Activated naive CD8-positive, alpha-beta T cell treated with anti-CD3 and anti-CD28 coated beads for 36 hours (primary cell): ENCODE results near the gene FLII. TPM values are rescaled to one million over a fixed set of nuclear protein-coding genes. Genes with fewer than 3 reads are reported as not detected.
A peak's percentile ranks its signal among the peaks of the same experiment; 100 is the strongest.

ENCODE experiments used
- DNase-seq: peaks from one replicate; pipeline ENCODE4 v3.0.0; 2021
- H3K27ac Mint-ChIP-seq: one replicate; pipeline ENCODE4 v1.8.0; 2022; ENCODE audit warnings: mild to moderate bottlenecking, moderate library complexity, mixed read lengths
- H3K27me3 Mint-ChIP-seq: one replicate; pipeline ENCODE4 v1.8.0; 2022; ENCODE audit warnings: mild to moderate bottlenecking, mixed read lengths
- H3K36me3 Mint-ChIP-seq: one replicate; pipeline ENCODE4 v1.8.0; 2021; ENCODE audit warnings: mild to moderate bottlenecking, mixed read lengths
- H3K4me1 Mint-ChIP-seq: one replicate; pipeline ENCODE4 v1.8.0; 2021; ENCODE audit warnings: mixed read lengths
- H3K4me3 Mint-ChIP-seq: one replicate; pipeline ENCODE4 v1.8.0; 2022; ENCODE audit warnings: mild to moderate bottlenecking, moderate library complexity, mixed read lengths
- H3K9me3 Mint-ChIP-seq: one replicate; pipeline ENCODE4 v1.8.0; 2022; ENCODE audit warnings: mixed read lengths
- total RNA-seq, 2 experiments: library from RNA; stranded (reverse); gene quantifications; one replicate each; pipeline ENCODE4 v1.2.3, GENCODE V29; 2021

FLII gene
- total RNA-seq, 2 experiments from 2014 or later, result 237 to 242 TPM

DNA sequence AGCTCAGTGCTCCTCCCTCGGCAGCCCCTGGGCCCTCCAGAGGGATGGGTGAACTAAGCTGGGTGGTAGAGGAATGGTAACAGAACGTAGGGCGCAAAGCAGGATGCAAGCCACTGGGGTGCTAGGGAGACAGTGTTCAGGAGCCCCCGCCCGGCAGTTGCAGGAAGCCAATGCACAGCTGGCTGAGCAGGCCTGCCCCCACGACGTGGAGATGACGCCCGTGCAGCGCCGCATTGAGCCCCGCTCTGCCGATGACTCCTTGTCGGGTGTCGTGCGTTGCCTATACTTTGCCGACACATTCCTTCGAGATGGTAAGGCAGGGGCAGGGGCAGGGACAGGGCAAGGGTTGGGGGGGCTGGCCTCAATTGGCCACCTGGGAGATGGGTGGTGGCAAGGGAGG, 20.2 kb downstream of the FLII start:
- Mint-ChIP-seq H3K4me3 (no peak overlapping the region), H3K27ac (no peak overlapping the region), H3K4me1 (peaks cover 8% of the 10 kb centered on the region), H3K9me3 (no peaks in the 10 kb centered on the region), H3K36me3 (peaks cover 6% of the 10 kb centered on the region), H3K27me3 (no peaks in the 10 kb centered on the region)
- no peak for DNase-seq

DNA sequence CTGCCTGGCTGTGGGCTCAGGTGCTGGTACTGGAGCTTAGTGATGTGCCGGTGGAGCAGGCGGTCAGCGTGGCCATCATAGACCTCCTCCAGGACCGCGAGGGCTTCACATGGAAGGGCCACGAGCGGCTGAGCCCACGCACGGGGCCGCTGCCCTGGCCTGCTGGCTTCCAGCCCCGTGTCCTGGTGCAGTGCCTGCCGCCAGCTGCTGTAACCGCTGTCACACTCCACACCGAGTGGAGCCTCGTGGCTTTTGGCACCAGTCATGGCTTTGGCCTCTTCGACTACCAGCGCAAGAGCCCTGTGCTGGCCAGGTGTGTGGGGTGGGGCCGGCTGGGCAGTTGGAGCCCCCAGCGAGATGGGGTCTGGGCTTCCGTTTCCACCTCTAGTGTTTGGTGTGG, 21.1 kb downstream of the FLII start:
- H3K4me1 Mint-ChIP-seq, result peaks cover 8% of the 10 kb centered on the region
- H3K36me3 Mint-ChIP-seq, result peaks cover 6% of the 10 kb centered on the region
- no peak for DNase-seq
- no peaks in the 10 kb centered on the region for H3K9me3 Mint-ChIP-seq
- no peaks in the 10 kb centered on the region for H3K27me3 Mint-ChIP-seq
- no peak overlapping the region for H3K4me3 Mint-ChIP-seq
- no peak overlapping the region for H3K27ac Mint-ChIP-seq

DNA sequence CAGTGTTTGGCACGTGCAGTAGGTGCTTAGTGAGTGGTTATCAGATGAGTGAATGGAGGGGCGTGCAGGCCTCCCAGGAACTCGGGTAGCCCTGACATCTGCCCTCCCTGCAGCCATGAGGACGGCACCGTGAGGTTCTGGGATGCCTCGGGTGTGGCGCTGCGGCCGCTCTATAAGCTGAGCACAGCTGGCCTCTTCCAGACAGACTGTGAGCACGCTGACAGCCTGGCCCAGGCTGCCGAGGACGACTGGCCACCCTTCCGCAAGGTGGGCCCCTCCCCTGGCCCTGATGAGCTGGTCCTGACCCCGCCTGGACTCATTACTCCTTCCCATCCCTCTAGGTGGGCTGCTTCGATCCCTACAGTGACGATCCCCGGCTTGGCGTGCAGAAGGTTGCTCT, 22.0 kb downstream of the FLII start:
- H3K27ac Mint-ChIP-seq, result no peak overlapping the region
- H3K27me3 Mint-ChIP-seq, result no peaks in the 10 kb centered on the region
- H3K4me1 Mint-ChIP-seq, result peaks cover 8% of the 10 kb centered on the region
- no peaks in the 10 kb centered on the region for H3K9me3 Mint-ChIP-seq
- no peak overlapping the region for H3K4me3 Mint-ChIP-seq
- peaks cover 6% of the 10 kb centered on the region for H3K36me3 Mint-ChIP-seq
- DNase-seq, result no peak

DNA sequence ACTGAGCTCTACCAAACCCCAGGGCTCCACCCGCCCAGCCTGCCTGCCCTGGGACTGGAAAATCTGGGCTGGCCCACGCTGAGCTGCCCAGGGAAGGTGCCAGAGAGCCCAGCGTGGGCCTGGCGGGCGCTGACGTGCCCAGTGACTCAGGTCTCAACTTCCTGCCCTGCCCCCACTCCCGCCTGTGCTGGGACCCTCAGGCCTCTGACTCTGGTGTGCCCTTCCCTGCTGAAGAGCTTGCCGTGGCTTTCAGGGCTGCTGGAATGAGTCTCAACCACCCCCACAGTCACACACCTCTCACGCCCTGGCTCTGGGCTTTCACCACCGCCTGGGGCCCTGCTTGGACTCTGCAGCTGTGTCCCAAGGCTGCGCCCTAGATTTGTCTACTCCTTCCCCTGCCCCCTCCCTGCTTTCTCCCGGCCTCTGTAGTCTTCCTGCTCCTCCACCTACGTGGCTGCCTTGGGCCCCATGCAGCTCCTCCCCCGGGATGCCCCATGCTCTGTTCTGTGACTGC, 22.7 kb downstream of the FLII start:
- DNase-seq, result peak; percentile 46

DNA sequence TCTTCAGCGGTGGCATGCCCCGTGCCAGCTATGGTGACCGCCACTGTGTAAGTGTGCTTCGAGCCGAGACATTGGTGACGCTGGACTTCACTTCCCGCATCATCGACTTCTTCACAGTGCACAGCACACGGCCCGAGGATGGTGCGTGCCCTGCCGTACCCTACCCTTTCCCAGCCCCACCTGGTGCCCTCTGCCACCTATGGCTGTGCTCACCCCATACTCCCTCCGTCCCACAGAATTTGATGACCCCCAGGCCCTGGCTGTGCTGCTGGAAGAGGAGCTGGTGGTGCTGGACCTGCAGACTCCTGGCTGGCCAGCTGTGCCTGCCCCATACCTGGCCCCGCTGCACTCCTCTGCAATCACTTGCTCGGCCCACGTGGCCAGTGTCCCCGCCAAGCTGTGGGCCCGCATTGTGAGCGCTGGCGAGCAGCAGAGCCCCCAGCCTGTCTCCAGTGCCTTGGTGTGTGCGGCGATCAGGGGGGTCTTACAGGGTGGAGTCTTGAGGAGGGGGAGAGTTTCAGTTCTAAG, 23.6 kb downstream of the FLII start:
- Mint-ChIP-seq H3K9me3 (no peaks in the 10 kb centered on the region), H3K4me1 (peaks cover 8% of the 10 kb centered on the region), H3K4me3 (no peak overlapping the region), H3K36me3 (peaks cover 6% of the 10 kb centered on the region), H3K27ac (no peak overlapping the region), H3K27me3 (no peaks in the 10 kb centered on the region)
- DNase-seq, result no peak

More for the DNA sequence above, 22.7 kb downstream of the FLII start:
- Mint-ChIP-seq H3K27ac (peak overlapping the region; percentile 63), H3K27me3 (no peaks in the 10 kb centered on the region), H3K4me1 (peaks cover 8% of the 10 kb centered on the region), H3K4me3 (no peak overlapping the region), H3K36me3 (peaks cover 6% of the 10 kb centered on the region), H3K9me3 (no peaks in the 10 kb centered on the region)

DNA sequence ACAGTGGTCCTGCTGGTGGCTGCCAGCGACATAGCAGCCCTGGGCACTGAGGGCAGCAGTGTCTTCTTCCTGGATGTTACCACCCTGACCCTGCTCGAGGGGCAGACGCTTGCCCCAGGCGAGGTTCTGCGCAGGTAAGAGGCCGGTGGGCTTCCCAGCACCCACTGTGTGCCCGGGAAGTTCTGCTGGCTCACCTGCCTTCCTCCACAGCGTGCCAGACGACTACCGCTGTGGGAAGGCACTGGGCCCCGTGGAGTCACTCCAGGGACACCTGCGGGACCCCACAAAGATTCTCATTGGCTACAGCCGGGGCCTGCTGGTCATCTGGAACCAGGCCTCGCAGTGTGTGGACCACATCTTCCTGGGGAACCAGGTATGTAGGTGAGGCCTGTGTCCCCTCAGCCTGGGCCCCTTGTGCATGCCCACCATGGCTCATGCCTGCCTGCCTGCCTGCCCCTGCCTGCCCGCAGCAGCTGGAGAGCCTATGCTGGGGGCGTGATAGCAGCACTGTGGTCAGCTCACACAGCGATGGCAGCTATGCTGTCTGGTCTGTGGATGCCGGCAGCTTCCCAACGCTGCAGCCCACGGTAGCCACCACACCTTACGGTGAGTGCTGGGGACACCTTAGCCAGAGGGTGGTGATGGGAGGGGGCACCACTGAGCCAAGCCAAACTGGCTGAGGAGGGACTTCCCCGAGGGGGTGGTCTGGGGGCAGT, 24.6 kb downstream of the FLII start:
- H3K36me3 Mint-ChIP-seq, result peaks cover 6% of the 10 kb centered on the region
- DNase-seq, result no peak
- peaks cover 8% of the 10 kb centered on the region for H3K4me1 Mint-ChIP-seq
- H3K4me3 Mint-ChIP-seq, result no peak overlapping the region
- no peak overlapping the region for H3K27ac Mint-ChIP-seq
- H3K9me3 Mint-ChIP-seq, result no peaks in the 10 kb centered on the region
- no peaks in the 10 kb centered on the region for H3K27me3 Mint-ChIP-seq

DNA sequence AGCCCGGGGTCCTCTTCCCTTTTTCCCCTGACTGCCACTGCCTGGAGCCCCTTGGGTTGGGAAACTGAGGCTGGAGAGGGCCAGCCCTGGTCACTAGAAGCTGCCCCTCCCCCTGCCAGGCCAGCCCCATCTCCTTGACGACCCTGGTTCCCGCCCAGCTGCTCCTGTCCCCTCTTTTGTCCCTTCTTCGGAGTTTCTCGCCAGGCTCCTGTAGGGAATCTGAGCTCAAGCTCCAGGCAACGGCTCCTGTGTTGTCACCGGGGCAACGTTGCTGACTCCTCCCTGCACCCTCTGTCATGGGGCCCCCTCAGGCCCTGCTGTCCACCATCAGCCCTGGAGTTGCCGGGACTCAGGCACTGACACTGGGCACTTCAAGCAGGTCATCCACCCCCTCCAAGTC, 27.4 kb downstream of the FLII start:
- Mint-ChIP-seq H3K27ac (no peak overlapping the region), H3K4me3 (no peak overlapping the region), H3K9me3 (no peaks in the 10 kb centered on the region), H3K4me1 (peaks cover 13% of the 10 kb centered on the region), H3K36me3 (no peaks in the 10 kb centered on the region), H3K27me3 (no peaks in the 10 kb centered on the region)
- DNase-seq, result no peak

DNA sequence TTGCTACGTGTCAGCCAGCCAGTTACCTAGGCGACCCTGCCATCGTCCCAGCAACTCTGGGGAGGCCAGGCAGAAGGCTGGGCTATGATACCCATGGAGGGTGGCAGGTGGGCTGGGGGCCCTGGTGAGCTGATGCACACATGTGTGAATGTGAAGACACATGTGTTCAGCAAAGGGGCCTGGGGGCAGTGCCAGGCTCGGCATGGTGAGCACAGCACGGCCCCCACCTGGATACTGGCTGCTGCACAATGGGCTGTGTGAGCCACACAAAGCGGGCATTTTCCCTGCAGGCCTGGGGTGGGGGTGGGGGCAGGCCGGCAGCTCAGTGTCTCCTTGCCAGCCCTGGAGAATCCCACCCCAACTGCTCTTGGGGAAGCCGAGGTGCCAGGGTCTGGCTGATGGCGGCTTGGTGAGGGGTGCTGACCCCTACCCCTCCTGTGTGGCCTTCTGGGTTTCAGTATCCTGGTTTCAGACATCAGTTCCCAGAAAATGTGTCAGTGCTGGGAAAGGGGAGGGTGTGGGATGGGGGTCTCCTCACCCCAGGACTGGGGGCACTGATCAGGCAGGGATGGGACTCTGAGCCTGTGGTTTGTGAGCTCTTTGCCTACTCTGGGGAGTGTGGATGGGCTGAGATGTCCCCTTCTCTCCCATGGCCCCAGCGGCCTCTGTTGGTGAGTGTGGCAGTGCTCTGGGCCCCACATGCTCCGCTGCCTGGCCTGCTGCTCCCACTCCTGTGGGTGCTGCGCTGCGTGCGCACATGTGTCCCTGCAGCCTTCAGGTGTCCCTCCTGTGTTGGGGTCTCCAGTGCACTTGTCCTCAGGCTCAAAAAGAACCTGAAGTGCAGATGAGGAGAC, 28.0 kb downstream of the FLII start:
- Mint-ChIP-seq H3K4me3 (no peak overlapping the region), H3K36me3 (no peaks in the 10 kb centered on the region), H3K27me3 (no peaks in the 10 kb centered on the region), H3K4me1 (peaks cover 11% of the 10 kb centered on the region), H3K27ac (no peak overlapping the region), H3K9me3 (no peaks in the 10 kb centered on the region)
- DNase-seq, result no peak

DNA sequence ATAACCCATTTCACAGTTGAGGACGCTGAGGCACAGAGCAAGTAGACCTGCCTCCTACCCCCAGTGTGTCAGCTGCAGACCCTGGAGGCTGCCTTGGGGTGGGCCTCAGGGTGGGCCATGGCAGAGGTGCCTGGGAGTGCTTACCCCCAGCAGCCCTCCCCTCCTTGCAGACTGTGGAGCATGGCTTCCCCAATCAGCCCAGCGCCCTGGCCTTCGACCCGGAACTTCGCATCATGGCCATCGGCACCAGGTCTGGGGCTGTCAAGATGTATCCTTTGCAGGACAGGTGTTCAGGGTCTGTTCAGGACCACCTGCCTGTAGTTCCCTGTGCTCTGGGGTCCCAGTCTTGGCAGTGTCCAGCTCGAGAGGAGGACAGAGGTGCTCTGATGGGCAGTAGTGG, 28.8 kb downstream of the FLII start:
- H3K36me3 Mint-ChIP-seq, result no peaks in the 10 kb centered on the region
- H3K27ac Mint-ChIP-seq, result no peak overlapping the region
- H3K27me3 Mint-ChIP-seq, result no peaks in the 10 kb centered on the region
- H3K4me3 Mint-ChIP-seq, result no peak overlapping the region
- H3K4me1 Mint-ChIP-seq, result peaks cover 15% of the 10 kb centered on the region
- no peak for DNase-seq
- no peaks in the 10 kb centered on the region for H3K9me3 Mint-ChIP-seq

DNA sequence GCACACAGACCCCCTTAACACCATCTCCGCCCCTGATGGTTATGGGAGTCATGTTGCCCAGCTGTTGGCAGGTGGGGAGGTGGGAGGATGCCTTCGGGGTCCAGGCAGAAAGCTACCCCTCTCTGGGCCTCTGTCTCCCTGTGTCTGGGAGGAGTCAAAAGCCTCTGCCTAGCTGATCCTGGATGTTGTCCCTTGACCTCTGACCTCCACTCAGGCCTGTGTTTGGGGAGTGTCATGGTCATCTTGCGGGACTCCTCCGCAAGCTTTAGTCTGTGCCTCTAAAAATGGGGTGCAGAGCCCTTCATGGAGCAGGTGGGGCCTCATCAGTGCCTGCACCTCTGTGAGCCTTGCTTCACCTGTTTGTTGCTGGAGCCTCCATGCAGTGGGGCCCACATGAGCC, 29.3 kb downstream of the FLII start:
- no peak for DNase-seq
- Mint-ChIP-seq H3K27me3 (no peaks in the 10 kb centered on the region), H3K9me3 (no peaks in the 10 kb centered on the region), H3K36me3 (no peaks in the 10 kb centered on the region), H3K27ac (no peak overlapping the region), H3K4me3 (no peak overlapping the region), H3K4me1 (peaks cover 15% of the 10 kb centered on the region)

DNA sequence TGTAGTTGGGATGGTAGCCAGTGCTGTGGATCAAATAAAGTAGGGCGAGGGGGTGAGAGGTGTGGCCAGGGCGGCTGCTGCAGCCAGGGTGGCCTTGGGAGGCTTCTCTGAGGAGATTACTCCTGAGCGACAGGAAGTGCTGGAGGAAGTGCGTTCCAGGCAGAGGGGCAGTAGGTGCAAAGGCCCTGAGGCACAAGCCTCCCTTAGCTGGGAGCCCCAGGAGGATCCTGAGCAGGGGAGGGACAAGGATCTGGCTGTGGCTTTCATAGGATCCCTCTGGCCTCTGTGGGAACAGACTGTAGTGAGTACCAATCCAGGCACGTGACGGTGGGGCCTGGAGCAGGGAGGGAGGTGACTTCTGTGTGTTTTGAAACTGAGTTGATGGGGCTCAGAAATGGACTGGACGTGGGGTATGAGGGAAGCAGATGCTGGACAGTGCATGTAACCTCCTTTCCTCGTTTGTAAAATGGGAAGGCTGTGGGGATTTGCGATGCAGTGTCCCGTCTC, 30.3 kb downstream of the FLII start:
- H3K27ac Mint-ChIP-seq, result no peak overlapping the region
- DNase-seq, result no peak
- no peaks in the 10 kb centered on the region for H3K9me3 Mint-ChIP-seq
- H3K4me3 Mint-ChIP-seq, result no peak overlapping the region
- peaks cover 15% of the 10 kb centered on the region for H3K4me1 Mint-ChIP-seq
- no peaks in the 10 kb centered on the region for H3K27me3 Mint-ChIP-seq
- no peaks in the 10 kb centered on the region for H3K36me3 Mint-ChIP-seq

DNA sequence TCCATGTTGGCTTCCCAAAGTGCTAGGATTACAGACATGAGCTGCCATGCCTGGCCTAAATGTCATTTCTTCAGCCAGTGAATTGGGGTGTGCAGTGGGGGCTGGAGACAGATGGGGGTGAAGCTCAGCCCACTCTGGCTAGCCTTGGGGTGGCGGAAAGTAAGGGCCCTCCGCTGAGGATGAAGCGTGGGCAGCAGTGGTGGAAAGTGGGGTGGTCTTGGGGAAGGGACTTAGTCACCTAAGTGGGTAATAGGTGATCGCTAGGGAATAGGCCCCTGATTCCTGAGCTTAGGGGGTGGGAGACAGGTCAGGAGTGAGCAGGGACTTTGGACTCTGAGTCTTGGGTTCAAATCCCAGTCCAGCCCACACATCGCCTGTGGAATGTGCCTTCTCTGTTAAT, 30.9 kb downstream of the FLII start:
- H3K9me3 Mint-ChIP-seq, result no peaks in the 10 kb centered on the region
- peaks cover 15% of the 10 kb centered on the region for H3K4me1 Mint-ChIP-seq
- no peak overlapping the region for H3K27ac Mint-ChIP-seq
- no peaks in the 10 kb centered on the region for H3K36me3 Mint-ChIP-seq
- no peak for DNase-seq
- no peak overlapping the region for H3K4me3 Mint-ChIP-seq
- H3K27me3 Mint-ChIP-seq, result no peaks in the 10 kb centered on the region

DNA sequence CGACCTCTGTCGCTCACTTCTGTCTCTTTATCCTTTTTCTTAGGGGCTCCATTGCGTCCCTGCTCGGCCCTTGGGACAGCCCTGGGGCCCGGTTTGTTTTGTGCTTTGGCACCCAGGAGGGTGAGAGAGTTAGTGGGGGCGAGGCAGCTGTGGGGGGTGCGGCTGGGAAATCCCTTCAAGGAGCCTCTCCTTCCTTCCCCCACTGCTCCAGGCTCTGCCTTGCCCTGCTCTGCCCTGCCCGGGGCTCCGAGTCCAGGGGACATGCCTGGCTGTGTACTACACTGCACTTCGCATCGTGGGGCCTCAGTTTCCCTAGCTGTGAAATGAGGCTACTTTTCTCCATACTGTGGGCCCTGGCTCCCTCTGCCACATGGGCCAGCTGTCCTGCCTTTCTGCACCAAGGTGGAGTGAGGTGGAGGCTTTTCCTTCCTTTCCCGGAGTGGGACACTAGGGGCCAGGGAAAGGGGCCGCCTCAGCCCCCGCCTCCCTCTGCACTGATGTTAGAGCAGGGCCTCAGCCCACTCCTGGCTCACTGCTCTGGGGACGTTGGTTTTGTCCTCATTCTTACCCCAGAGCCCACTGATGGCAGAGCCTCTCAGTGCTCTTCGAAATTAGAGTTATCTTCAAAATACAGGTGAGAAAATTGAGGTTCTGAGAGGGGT, 32.1 kb downstream of the FLII start:
- H3K36me3 Mint-ChIP-seq, result no peaks in the 10 kb centered on the region
- no peaks in the 10 kb centered on the region for H3K27me3 Mint-ChIP-seq
- DNase-seq, result no peak
- H3K27ac Mint-ChIP-seq, result peak overlapping the region; percentile 62
- peak overlapping the region; percentile 88 for H3K4me3 Mint-ChIP-seq
- peaks cover 15% of the 10 kb centered on the region for H3K4me1 Mint-ChIP-seq
- H3K9me3 Mint-ChIP-seq, result no peaks in the 10 kb centered on the region

DNA sequence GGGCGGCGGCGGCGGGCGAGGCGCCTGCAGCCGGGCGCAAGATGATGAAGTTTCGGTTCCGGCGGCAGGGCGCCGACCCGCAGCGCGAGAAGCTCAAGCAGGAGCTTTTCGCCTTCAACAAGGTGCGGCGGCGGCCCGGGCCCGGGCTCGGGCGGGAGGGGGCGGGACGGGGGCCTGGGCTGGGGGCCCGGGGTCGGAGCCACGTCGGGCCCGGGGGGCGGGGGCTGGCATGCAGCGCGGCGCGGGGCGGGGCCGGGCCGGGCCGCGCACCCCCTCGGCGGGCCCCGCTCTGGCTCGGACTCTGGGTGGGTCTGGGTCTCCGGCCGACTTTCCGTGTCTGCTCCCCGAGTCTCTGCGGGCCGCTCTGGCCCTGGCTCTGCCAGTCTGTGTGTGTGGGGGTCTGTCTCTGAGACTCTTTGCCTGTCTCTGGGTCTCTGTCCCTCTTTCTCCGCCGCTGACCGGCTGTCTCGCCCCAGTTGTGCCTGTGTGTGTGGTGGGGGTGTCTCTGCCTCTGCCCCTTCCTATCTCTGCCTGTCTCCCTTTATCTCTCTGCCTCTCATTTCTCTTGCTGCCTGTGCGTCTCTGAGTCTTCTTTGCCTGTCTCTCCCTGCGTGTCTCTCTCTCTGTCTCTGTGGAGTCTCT, 32.8 kb downstream of the FLII start:
- no peak for DNase-seq
- no peaks in the 10 kb centered on the region for H3K9me3 Mint-ChIP-seq
- H3K4me3 Mint-ChIP-seq, result peak overlapping the region; percentile 88
- H3K27ac Mint-ChIP-seq, result peak overlapping the region; percentile 62
- no peaks in the 10 kb centered on the region for H3K27me3 Mint-ChIP-seq
- H3K4me1 Mint-ChIP-seq, result peaks cover 15% of the 10 kb centered on the region
- no peaks in the 10 kb centered on the region for H3K36me3 Mint-ChIP-seq
